K562 (cell line): ENCODE measurements around the gene AFF3. TPM values are rescaled to one million over a fixed set of nuclear protein-coding genes. Genes with fewer than 3 reads are reported as not detected.

ENCODE experiments used
- ATAC-seq: fragments of 200-7000 bp; cut with Tn5 transposase; 3 replicates; pipeline ENCODE4 v1.9.1; 2020; ENCODE audit warnings: moderate library complexity
- BruUV-seq: library from RNA; stranded (reverse); fragments of 400-500 nt; replicated peaks from 2 replicates; lab custom pipeline; 2021; lab: Mats Ljungman, UMichigan
- CTCF ChIA-PET: fragments of 300-600 bp; formaldehyde crosslinking; extraction: SDS; loops from one replicate; lab custom pipeline; 2021; ENCODE audit warnings: low intra/inter-chr PET ratio; lab: Yijun Ruan, JAX
- POLR2A ChIA-PET: fragments of 300-600, 350-650 bp; sonication (Branson Sonifier 250); formaldehyde crosslinking; extraction: SDS; loops from one replicate; lab custom pipeline; 2021; ENCODE audit warnings: antibody characterized with exemption, inconsistent platforms; lab: Yijun Ruan, JAX
- DNase-seq, 4 experiments: peaks; one replicate each; pipeline versions ENCODE4 v3.0.0 to v3.0.0-alpha.2; 2011 to 2018; ENCODE audit warnings: low spot score in 3 of 4, mixed read lengths in 3 of 4; ENCODE audit errors: extremely low read depth in 1 of 4
- FAIRE-seq: peaks from 2 replicates; lab custom pipeline; 2011; peaks lifted over from hg19 to GRCh38; lab: Jason Lieb, UNC
- H2AFZ ChIP-seq: 2 replicates; pipeline ENCODE4 v1.6.0; 2011; ENCODE audit warnings: low read depth, low read length, control low read depth, inconsistent platforms
- H3K27ac ChIP-seq: fragments of 200-600 bp; 3 replicates; pipeline ENCODE4 v1.8.0; 2011; ENCODE audit warnings: low read depth, mild to moderate bottlenecking, control low read depth, inconsistent platforms, low read length, moderate library complexity, mixed read lengths; ENCODE audit errors: extremely low read depth
- H3K27me3 ChIP-seq, 2 experiments: fragments of 300-600 bp in 1 of 2; 2 replicates in 1 of 2; 3 replicates in 1 of 2; pipeline versions ENCODE4 v1.6.0 to v1.8.0; 2011; ENCODE audit warnings: inconsistent platforms in 2 of 2, low read length in 2 of 2, mild to moderate bottlenecking in 1 of 2, mixed read lengths in 1 of 2, moderate library complexity in 1 of 2; ENCODE audit not compliant: control insufficient read depth in 2 of 2, insufficient read depth in 2 of 2
- H3K36me3 ChIP-seq: fragments of 300-600 bp; 3 replicates; pipeline ENCODE4 v1.8.0; 2011; ENCODE audit warnings: mild to moderate bottlenecking, low read length, inconsistent platforms; ENCODE audit not compliant: control insufficient read depth, insufficient read depth
- H3K4me1 ChIP-seq, 2 experiments: fragments of 200-600 bp in 1 of 2; replicated peaks in 1 of 2; 2 replicates in 1 of 2; 3 replicates in 1 of 2; pipeline versions ENCODE4 v1.5.1 to v1.8.0; 2011; ENCODE audit warnings: inconsistent platforms in 2 of 2, low read length in 2 of 2, mild to moderate bottlenecking in 1 of 2, mixed read lengths in 1 of 2, moderate library complexity in 1 of 2; ENCODE audit not compliant: control insufficient read depth in 2 of 2, insufficient read depth in 2 of 2
- H3K4me2 ChIP-seq: 2 replicates; pipeline ENCODE4 v1.6.1; 2011; ENCODE audit warnings: low read length, control low read depth, inconsistent platforms, mixed read lengths; ENCODE audit not compliant: insufficient read depth
- H3K4me3 ChIP-seq: fragments of 200-600 bp; sonication (generic), shearing (Covaris generic); 2 replicates; pipeline ENCODE4 v1.5.1; 2016; ENCODE audit warnings: control low read depth, inconsistent platforms
- H3K79me2 ChIP-seq: fragments of 200-600 bp; 3 replicates; pipeline ENCODE4 v1.8.0; 2011; ENCODE audit warnings: low read length, inconsistent platforms; ENCODE audit not compliant: control insufficient read depth, insufficient read depth
- H3K9ac ChIP-seq, 2 experiments: 2 replicates each; pipeline versions ENCODE4 v1.6.0 to v1.6.1; 2011; ENCODE audit warnings: low read depth in 2 of 2, low read length in 2 of 2, control low read depth in 1 of 2, inconsistent platforms in 1 of 2, mild to moderate bottlenecking in 1 of 2, mixed read lengths in 1 of 2; ENCODE audit not compliant: insufficient read depth in 1 of 2
- H3K9me1 ChIP-seq: one replicate; pipeline ENCODE4 v1.6.0; 2011; ENCODE audit warnings: inconsistent platforms, mild to moderate bottlenecking, low read length, moderate library complexity; ENCODE audit not compliant: control insufficient read depth, insufficient read depth
- H3K9me3 ChIP-seq: replicated peaks from 2 replicates; pipeline ENCODE4 v1.5.1; 2011; ENCODE audit warnings: low read depth, low read length, inconsistent platforms; ENCODE audit not compliant: control insufficient read depth, insufficient read depth
- H4K20me1 ChIP-seq: replicated peaks from 2 replicates; pipeline ENCODE4 v1.6.1; 2011; ENCODE audit warnings: low read length, inconsistent platforms, mixed read lengths; ENCODE audit not compliant: control insufficient read depth, insufficient read depth
- DLX4 ChIP-seq: fragments of 250-450 bp; sonication (Bioruptor Pico); IDR thresholded peaks from 2 replicates; pipeline ENCODE4 v1.6.1; 2021; ENCODE audit warnings: mild to moderate bottlenecking
- POLR2G ChIP-seq: fragments of 200-400 bp; formaldehyde crosslinking; IDR thresholded peaks from 2 replicates; pipeline ENCODE4 v1.6.1; 2017; ENCODE audit warnings: low read depth, mild to moderate bottlenecking, antibody characterized with exemption, low read length, moderate library complexity
- PRPF4 ChIP-seq: fragments of 200-400 bp; formaldehyde crosslinking; IDR thresholded peaks from one replicate; pipeline ENCODE4 v1.6.1; 2017; ENCODE audit warnings: low read length, low read depth, mild to moderate bottlenecking; ENCODE audit not compliant: insufficient read depth, poor library complexity, severe bottlenecking
- SIN3A ChIP-seq, 2 experiments: fragments of 150-350 bp in 1 of 2; IDR thresholded peaks; 2 replicates each; pipeline ENCODE4 v1.6.1; 2011 to 2016; ENCODE audit warnings: borderline replicate concordance in 2 of 2, low read depth in 2 of 2, low read length in 2 of 2, mild to moderate bottlenecking in 2 of 2, moderate library complexity in 2 of 2; ENCODE audit not compliant: control insufficient read depth in 1 of 2
- SP1 ChIP-seq: sonication (generic); formaldehyde crosslinking; IDR thresholded peaks from 2 replicates; pipeline ENCODE4 v1.8.1; 2022; ENCODE audit warnings: mild to moderate bottlenecking, missing genetic modification reagents
- TCF7 ChIP-seq: sonication (generic); IDR thresholded peaks from 2 replicates; pipeline ENCODE4 v1.6.1; 2016; ENCODE audit warnings: antibody characterized with exemption, borderline replicate concordance
- TFAP4 ChIP-seq: sonication (generic); formaldehyde crosslinking; IDR thresholded peaks from 2 replicates; pipeline ENCODE4 v1.8.0; 2022; ENCODE audit warnings: missing genetic modification reagents, mild to moderate bottlenecking, moderate library complexity, borderline replicate concordance
- XRCC5 ChIP-seq: fragments of 200-400 bp; formaldehyde crosslinking; IDR thresholded peaks from 2 replicates; pipeline ENCODE4 v1.6.1; 2017; ENCODE audit warnings: low read depth, mild to moderate bottlenecking, low read length
- ZFX ChIP-seq: sonication (generic); formaldehyde crosslinking; IDR thresholded peaks from 2 replicates; pipeline ENCODE4 v1.8.0; 2022; ENCODE audit warnings: mild to moderate bottlenecking, missing genetic modification reagents, moderate library complexity
- ZNF707 ChIP-seq: fragments of 250-450 bp; sonication (Bioruptor Pico); conservative IDR thresholded peaks from 2 replicates; pipeline ENCODE4 v1.8.0; 2022; ENCODE audit warnings: inconsistent platforms, mild to moderate bottlenecking, moderate library complexity
- WGBS: fragments of 100-300 bp; shearing (Covaris generic); methylation state at CpG from one replicate; pipeline ENCODE4 v1.1.6; 2016; ENCODE audit warnings: low coverage, mixed read lengths; ENCODE audit not compliant: insufficient coverage; ENCODE audit errors: missing lambda C conversion rate; 5-methylcytosine and 5-hydroxymethylcytosine counted together
- in situ Hi-C: fragments of 300-500 bp; cut with MboI; formaldehyde crosslinking; loops from 4 replicates; pipeline ENCODE4 v1.15.0; 2018; ENCODE audit warnings: inconsistent platforms, mixed read lengths
- intact Hi-C: fragments of 100-400 bp; cut with micrococcal nuclease; formaldehyde crosslinking; loops from 2 replicates; pipeline ENCODE4 v1.14.2; 2022
- polyA plus RNA-seq, 8 experiments: library from polyadenylated mRNA; depleted of rRNA in 4 of 8; stranded (reverse) in 5 of 8; unstranded in 3 of 8; fragments of >200 nt; fragmentation: Nextera tagmentation in 2 of 8; fragmentation: Illumina TruSeq in 1 of 8; extraction: Ambion mirVana in 2 of 8; extraction: Trizol in 1 of 8; gene quantifications; 2 replicates each; pipeline versions ENCODE4 v1.2.1 to v1.2.3, GENCODE V29; 2011 to 2014; ENCODE audit warnings: inconsistent platforms in 1 of 8, missing spikeins in 1 of 8
- total RNA-seq, 7 experiments: library from RNA; depleted of rRNA in 6 of 7; stranded (reverse); fragments of >200 nt in 6 of 7; fragmentation: Illumina TruSeq in 2 of 7; extraction: Trizol in 2 of 7; gene quantifications; 2 replicates each; pipeline versions ENCODE4 v1.2.1 to v1.2.3, GENCODE V29; 2011 to 2021; ENCODE audit warnings: low replicate concordance in 1 of 7

Gene AFF3
- total and polyA plus RNA-seq, 9 of the 15 experiments (the other 6 are each of a cell fraction or from before 2014, with no cell fraction given): 0.02 to 0.11 TPM; not detected in 7

- Histone ChIP-seq H2AFZ (no peak overlapping the region), H3K27me3 (peaks cover 5 to 24% of the 10 kb centered on the region in 2 experiments; a peak in 4 of 5 replicates), H3K9me1 (no peaks in the 10 kb centered on the region), H3K79me2 (no peaks in the 10 kb centered on the region), H4K20me1 (no peaks in the 10 kb centered on the region), H3K4me3 (no peak overlapping the region), H3K9me3 (no peaks in the 10 kb centered on the region), H3K27ac (no peak overlapping the region), H3K36me3 (no peaks in the 10 kb centered on the region), H3K9ac (no peak overlapping the region), H3K4me1 (no peaks in the 10 kb centered on the region), H3K4me2 (no peak overlapping the region)
- DNase-seq: no peak
- no peak for ATAC-seq
- POLR2A ChIA-PET: no interaction called here
- BruUV-seq: no TSS peak
- TF ChIP-seq XRCC5 (no peak), ZFX (no peak), ZNF707 (no peak), PRPF4 (no peak), POLR2G (no peak), SP1 (no peak), DLX4 (CRISPR knock-in tag) (no peak), TFAP4 (no peak), SIN3A (IDR thresholded peaks at IDR 0.05; ENCODE audit: borderline replicate concordance in 2 of 2, control insufficient read depth in 1 of 2, low read depth in 2 of 2, low read length in 2 of 2) (no peak), TCF7 (no peak)
- in situ Hi-C loops (no loop called here), intact Hi-C loops (no loop called here)
- FAIRE-seq: no peak
- CTCF ChIA-PET: no interaction called here
- WGBS: 0% methylated on average over 12 of the region's 12 CpGs
Observed at GRCh38 chr2:100041946-100042345, 100.4 kb downstream of the AFF3 start.
